GM12878 (cell line): ENCODE results near the gene TIMM21. TPM values are rescaled to one million over a fixed set of nuclear protein-coding genes. Genes with fewer than 3 reads are reported as not detected.

Experiments used
- BCL11A ChIP-seq: IDR thresholded peaks from 2 replicates; pipeline ENCODE4 v1.6.1; 2011; ENCODE audit warnings: low read depth, low read length
- BRCA1 ChIP-seq: IDR thresholded peaks from 2 replicates; pipeline ENCODE4 v1.6.1; 2011; ENCODE audit warnings: low read depth, low read length, improper control_type of control experiment
- CREB1 ChIP-seq: IDR thresholded peaks from 2 replicates; pipeline ENCODE4 v1.6.1; 2012; ENCODE audit warnings: low read depth, mild to moderate bottlenecking, inconsistent platforms
- CREM ChIP-seq: IDR thresholded peaks from 2 replicates; pipeline ENCODE4 v1.6.1; 2014; ENCODE audit warnings: antibody characterized with exemption, low read depth
- GABPA ChIP-seq: IDR thresholded peaks from 2 replicates; pipeline ENCODE4 v1.6.1; 2014; ENCODE audit warnings: antibody characterized with exemption, low read depth, mild to moderate bottlenecking, inconsistent platforms
- GATAD2B ChIP-seq: fragments of 450-650 bp; conservative IDR thresholded peaks from 2 replicates; pipeline ENCODE4 v1.6.1; 2017; ENCODE audit warnings: low read depth, mild to moderate bottlenecking, moderate library complexity
- JUNB ChIP-seq: IDR thresholded peaks from 2 replicates; pipeline ENCODE4 v1.6.1; 2016; ENCODE audit warnings: antibody characterized with exemption, mild to moderate bottlenecking
- MYC ChIP-seq: IDR thresholded peaks from 2 replicates; pipeline ENCODE4 v1.6.1; 2011; ENCODE audit warnings: mild to moderate bottlenecking, low read length, moderate library complexity, inconsistent platforms; ENCODE audit not compliant: insufficient read depth, insufficient replicate concordance, insufficient read length, severe bottlenecking
- RBBP5 ChIP-seq: fragments of 200-600 bp; sonication (generic); conservative IDR thresholded peaks from 2 replicates; pipeline ENCODE4 v1.6.1; 2016
- TCF12 ChIP-seq: IDR thresholded peaks from 2 replicates; pipeline ENCODE4 v1.6.1; 2011; ENCODE audit warnings: low read depth, mild to moderate bottlenecking, low read length
- polyA plus RNA-seq, 11 experiments: library from polyadenylated mRNA; depleted of rRNA in 4 of 11; unstranded in 6 of 11; stranded (reverse) in 5 of 11; fragments of >200 nt; fragmentation: Nextera tagmentation in 4 of 11; fragmentation: Illumina TruSeq in 1 of 11; extraction: Ambion mirVana in 4 of 11; extraction: Trizol in 1 of 11; gene quantifications; 1 replicate in 1 of 11; 2 replicates in 10 of 11; pipeline versions ENCODE4 v1.2.1 to v1.2.3, GENCODE V29; 2011 to 2016; ENCODE audit warnings: inconsistent platforms in 2 of 11, missing spikeins in 2 of 11, low read depth in 1 of 11
- total RNA-seq, 4 experiments: library from RNA; depleted of rRNA in 3 of 4; stranded (reverse); fragments of >200 nt in 3 of 4; fragmentation: Illumina TruSeq in 1 of 4; extraction: Trizol in 1 of 4; gene quantifications; 2 replicates each; pipeline versions ENCODE4 v1.2.1 to v1.2.3, GENCODE V29; 2013 to 2021
- TF ChIP-seq, protein P1 (sequence below): IDR thresholded peaks from 2 replicates; pipeline ENCODE4 v1.6.1; 2012; ENCODE audit warnings: low read depth, low read length, improper control_type of control experiment
- TF ChIP-seq, protein P2 (sequence below): IDR thresholded peaks from 2 replicates; pipeline ENCODE4 v1.6.1; 2012; ENCODE audit warnings: improper control_type of control experiment, low read depth, low read length; ENCODE audit not compliant: insufficient replicate concordance
- TF ChIP-seq, protein P3 (sequence below): fragments of 450-650 bp; IDR thresholded peaks from 2 replicates; pipeline ENCODE4 v1.6.1; 2018; ENCODE audit warnings: borderline replicate concordance, mild to moderate bottlenecking; ENCODE audit not compliant: partially characterized antibody

Gene TIMM21
- total and polyA plus RNA-seq, 10 of the 15 experiments (the other 5 are each of a cell fraction or from before 2014, with no cell fraction given) = 39.5 to 203 (median 83.4) TPM

DNA sequence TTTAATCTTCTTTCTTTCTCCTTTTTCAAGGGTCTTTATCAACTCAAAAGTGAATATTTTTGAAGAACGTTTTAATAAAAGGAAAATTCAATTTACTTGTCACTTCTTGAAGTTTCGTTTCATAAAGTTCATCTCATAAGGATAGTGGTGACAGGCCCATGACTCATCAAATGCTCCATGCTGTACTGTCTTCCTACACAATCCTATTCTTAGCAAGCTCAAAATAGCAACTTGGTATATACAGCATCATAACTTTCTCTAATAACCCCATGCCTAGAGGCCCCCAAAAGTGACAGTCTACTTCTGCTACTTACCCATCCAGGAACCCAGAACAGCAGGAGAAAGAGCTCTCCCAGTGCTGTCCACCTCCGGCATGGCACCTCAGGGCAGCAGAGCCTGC is 8.4 kb upstream of the TIMM21 start (continued):
- TF ChIP-seq, protein P1, sequence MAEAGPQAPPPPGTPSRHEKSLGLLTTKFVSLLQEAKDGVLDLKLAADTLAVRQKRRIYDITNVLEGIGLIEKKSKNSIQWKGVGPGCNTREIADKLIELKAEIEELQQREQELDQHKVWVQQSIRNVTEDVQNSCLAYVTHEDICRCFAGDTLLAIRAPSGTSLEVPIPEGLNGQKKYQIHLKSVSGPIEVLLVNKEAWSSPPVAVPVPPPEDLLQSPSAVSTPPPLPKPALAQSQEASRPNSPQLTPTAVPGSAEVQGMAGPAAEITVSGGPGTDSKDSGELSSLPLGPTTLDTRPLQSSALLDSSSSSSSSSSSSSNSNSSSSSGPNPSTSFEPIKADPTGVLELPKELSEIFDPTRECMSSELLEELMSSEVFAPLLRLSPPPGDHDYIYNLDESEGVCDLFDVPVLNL = no peak
- no peak for TF ChIP-seq BCL11A
- no peak for TF ChIP-seq MYC
- no peak for TF ChIP-seq RBBP5
- TF ChIP-seq GABPA = no peak
- TF ChIP-seq TCF12 = no peak
- peak; percentile 40; the same call in 1 of the 2 replicates for TF ChIP-seq JUNB
- TF ChIP-seq BRCA1 = no peak
- TF ChIP-seq GATAD2B = no peak
- TF ChIP-seq CREM = no peak
- TF ChIP-seq, protein P2, sequence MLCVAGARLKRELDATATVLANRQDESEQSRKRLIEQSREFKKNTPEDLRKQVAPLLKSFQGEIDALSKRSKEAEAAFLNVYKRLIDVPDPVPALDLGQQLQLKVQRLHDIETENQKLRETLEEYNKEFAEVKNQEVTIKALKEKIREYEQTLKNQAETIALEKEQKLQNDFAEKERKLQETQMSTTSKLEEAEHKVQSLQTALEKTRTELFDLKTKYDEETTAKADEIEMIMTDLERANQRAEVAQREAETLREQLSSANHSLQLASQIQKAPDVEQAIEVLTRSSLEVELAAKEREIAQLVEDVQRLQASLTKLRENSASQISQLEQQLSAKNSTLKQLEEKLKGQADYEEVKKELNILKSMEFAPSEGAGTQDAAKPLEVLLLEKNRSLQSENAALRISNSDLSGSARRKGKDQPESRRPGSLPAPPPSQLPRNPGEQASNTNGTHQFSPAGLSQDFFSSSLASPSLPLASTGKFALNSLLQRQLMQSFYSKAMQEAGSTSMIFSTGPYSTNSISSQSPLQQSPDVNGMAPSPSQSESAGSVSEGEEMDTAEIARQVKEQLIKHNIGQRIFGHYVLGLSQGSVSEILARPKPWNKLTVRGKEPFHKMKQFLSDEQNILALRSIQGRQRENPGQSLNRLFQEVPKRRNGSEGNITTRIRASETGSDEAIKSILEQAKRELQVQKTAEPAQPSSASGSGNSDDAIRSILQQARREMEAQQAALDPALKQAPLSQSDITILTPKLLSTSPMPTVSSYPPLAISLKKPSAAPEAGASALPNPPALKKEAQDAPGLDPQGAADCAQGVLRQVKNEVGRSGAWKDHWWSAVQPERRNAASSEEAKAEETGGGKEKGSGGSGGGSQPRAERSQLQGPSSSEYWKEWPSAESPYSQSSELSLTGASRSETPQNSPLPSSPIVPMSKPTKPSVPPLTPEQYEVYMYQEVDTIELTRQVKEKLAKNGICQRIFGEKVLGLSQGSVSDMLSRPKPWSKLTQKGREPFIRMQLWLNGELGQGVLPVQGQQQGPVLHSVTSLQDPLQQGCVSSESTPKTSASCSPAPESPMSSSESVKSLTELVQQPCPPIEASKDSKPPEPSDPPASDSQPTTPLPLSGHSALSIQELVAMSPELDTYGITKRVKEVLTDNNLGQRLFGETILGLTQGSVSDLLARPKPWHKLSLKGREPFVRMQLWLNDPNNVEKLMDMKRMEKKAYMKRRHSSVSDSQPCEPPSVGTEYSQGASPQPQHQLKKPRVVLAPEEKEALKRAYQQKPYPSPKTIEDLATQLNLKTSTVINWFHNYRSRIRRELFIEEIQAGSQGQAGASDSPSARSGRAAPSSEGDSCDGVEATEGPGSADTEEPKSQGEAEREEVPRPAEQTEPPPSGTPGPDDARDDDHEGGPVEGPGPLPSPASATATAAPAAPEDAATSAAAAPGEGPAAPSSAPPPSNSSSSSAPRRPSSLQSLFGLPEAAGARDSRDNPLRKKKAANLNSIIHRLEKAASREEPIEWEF = no peak
- peak; percentile 23; the same call in 1 of the 2 replicates for TF ChIP-seq CREB1
- TF ChIP-seq, protein P3, sequence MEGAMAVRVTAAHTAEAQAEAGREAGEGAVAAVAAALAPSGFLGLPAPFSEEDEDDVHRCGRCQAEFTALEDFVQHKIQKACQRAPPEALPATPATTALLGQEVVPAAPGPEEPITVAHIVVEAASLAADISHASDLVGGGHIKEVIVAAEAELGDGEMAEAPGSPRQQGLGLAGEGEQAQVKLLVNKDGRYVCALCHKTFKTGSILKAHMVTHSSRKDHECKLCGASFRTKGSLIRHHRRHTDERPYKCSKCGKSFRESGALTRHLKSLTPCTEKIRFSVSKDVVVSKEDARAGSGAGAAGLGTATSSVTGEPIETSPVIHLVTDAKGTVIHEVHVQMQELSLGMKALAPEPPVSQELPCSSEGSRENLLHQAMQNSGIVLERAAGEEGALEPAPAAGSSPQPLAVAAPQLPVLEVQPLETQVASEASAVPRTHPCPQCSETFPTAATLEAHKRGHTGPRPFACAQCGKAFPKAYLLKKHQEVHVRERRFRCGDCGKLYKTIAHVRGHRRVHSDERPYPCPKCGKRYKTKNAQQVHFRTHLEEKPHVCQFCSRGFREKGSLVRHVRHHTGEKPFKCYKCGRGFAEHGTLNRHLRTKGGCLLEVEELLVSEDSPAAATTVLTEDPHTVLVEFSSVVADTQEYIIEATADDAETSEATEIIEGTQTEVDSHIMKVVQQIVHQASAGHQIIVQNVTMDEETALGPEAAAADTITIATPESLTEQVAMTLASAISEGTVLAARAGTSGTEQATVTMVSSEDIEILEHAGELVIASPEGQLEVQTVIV = no peak
